ENCODE measurements around the gene GFY. TPM values are rescaled to one million over a fixed set of nuclear protein-coding genes. Genes with fewer than 3 reads are reported as not detected.
A peak's percentile ranks its signal among the peaks of the same experiment; 100 is the strongest.

GFY gene
- total and polyA plus RNA-seq, 9 of the 15 experiments (the other 6 are each of a cell fraction or from before 2014, with no cell fraction given): 0.06 to 0.40 (median 0.19) TPM; not detected in 3

GRCh38 chr19:49427855-49428546, 2.8 kb downstream of the GFY start (continued):
- TF ChIP-seq AFF1 (IDR thresholded peaks at IDR 0.05; ENCODE audit: low read depth in 1 of 2, partially characterized antibody in 2 of 2) (no peak), MCM7 (IDR thresholded peaks at IDR 0.05) (no peak), MECOM (CRISPR knock-in tag; IDR thresholded peaks at IDR 0.05) (no peak), ZNF395 (CRISPR knock-in tag; IDR thresholded peaks at IDR 0.05) (no peak), ZNF263 (CRISPR knock-in tag; IDR thresholded peaks at IDR 0.05; ENCODE audit: borderline replicate concordance) (no peak), HES1 (IDR thresholded peaks at IDR 0.05; ENCODE audit: low read depth) (no peak), BRD4 (IDR thresholded peaks at IDR 0.05) (no peak), MAX (CRISPR knock-in tag; IDR thresholded peaks at IDR 0.05) (peak; percentile 95), ZEB2 (IDR thresholded peaks at IDR 0.05) (no peak), MAZ (CRISPR knock-in tag; conservative IDR thresholded peaks at IDR 0.05 in 1 of 2, IDR thresholded peaks at IDR 0.05 in 1 of 2) (no peak; a peak in 1 of 4 replicates), ATF7 (IDR thresholded peaks at IDR 0.05) (peak; percentile 32; the same call in 1 of the 2 replicates), IFI16 (CRISPR knock-in tag; IDR thresholded peaks at IDR 0.05) (no peak), POLR2G (IDR thresholded peaks at IDR 0.05; ENCODE audit: low read depth, low read length) (peak; percentile 66), SMARCA5 (IDR thresholded peaks at IDR 0.05) (no peak)
- TF ChIP-seq, protein P1, sequence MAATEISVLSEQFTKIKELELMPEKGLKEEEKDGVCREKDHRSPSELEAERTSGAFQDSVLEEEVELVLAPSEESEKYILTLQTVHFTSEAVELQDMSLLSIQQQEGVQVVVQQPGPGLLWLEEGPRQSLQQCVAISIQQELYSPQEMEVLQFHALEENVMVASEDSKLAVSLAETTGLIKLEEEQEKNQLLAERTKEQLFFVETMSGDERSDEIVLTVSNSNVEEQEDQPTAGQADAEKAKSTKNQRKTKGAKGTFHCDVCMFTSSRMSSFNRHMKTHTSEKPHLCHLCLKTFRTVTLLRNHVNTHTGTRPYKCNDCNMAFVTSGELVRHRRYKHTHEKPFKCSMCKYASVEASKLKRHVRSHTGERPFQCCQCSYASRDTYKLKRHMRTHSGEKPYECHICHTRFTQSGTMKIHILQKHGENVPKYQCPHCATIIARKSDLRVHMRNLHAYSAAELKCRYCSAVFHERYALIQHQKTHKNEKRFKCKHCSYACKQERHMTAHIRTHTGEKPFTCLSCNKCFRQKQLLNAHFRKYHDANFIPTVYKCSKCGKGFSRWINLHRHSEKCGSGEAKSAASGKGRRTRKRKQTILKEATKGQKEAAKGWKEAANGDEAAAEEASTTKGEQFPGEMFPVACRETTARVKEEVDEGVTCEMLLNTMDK (IDR thresholded peaks at IDR 0.05; ENCODE audit: borderline replicate concordance, insufficient read depth, low read depth, low read length, poor library complexity, severe bottlenecking): no peak
- TF ChIP-seq, protein P2, sequence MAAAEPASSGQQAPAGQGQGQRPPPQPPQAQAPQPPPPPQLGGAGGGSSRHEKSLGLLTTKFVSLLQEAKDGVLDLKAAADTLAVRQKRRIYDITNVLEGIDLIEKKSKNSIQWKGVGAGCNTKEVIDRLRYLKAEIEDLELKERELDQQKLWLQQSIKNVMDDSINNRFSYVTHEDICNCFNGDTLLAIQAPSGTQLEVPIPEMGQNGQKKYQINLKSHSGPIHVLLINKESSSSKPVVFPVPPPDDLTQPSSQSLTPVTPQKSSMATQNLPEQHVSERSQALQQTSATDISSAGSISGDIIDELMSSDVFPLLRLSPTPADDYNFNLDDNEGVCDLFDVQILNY (CRISPR knock-in tag; IDR thresholded peaks at IDR 0.05): no peak
- TF ChIP-seq, protein P3, sequence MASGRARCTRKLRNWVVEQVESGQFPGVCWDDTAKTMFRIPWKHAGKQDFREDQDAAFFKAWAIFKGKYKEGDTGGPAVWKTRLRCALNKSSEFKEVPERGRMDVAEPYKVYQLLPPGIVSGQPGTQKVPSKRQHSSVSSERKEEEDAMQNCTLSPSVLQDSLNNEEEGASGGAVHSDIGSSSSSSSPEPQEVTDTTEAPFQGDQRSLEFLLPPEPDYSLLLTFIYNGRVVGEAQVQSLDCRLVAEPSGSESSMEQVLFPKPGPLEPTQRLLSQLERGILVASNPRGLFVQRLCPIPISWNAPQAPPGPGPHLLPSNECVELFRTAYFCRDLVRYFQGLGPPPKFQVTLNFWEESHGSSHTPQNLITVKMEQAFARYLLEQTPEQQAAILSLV (tag; IDR thresholded peaks at IDR 0.05): no peak
